ENCODE measurements around the gene SIRT2. TPM values are rescaled to one million over a fixed set of nuclear protein-coding genes. Genes with fewer than 3 reads are reported as not detected.

Gene SIRT2
- total RNA-seq, 1 donor from 2014 or later = 70.2 TPM

DNA sequence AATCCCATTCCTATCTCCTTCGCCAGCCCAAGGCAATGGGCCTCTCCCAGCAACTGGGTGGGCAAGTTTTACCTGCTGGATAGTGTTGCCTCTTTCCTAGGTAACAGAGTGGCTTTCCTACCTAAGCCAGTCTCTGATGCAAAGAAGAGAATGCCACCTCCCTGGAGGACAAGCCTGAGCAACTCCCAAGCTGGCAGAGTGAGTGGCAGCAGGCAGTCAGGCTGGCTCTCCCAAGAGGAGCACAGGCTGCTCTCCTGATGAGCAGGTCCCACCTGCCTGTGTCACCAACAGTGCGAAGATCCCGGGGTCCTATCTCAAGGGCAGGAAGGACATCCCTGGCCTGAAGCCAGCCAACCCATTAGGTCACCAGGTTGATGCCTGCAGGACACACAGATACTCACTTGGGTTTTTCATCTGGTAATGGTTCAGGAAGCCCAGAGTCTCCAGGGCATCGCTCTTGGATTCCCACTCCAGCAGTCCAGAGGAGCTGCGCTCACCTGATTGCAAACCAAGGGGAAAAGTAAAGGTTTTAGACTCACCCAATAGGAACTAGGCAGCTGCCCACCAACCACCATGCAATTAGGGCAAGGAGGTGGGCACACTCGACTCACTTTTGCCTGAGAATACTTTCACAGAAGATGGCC, 62.3 kb downstream of the SIRT2 start:
- TF ChIP-seq, protein P1, sequence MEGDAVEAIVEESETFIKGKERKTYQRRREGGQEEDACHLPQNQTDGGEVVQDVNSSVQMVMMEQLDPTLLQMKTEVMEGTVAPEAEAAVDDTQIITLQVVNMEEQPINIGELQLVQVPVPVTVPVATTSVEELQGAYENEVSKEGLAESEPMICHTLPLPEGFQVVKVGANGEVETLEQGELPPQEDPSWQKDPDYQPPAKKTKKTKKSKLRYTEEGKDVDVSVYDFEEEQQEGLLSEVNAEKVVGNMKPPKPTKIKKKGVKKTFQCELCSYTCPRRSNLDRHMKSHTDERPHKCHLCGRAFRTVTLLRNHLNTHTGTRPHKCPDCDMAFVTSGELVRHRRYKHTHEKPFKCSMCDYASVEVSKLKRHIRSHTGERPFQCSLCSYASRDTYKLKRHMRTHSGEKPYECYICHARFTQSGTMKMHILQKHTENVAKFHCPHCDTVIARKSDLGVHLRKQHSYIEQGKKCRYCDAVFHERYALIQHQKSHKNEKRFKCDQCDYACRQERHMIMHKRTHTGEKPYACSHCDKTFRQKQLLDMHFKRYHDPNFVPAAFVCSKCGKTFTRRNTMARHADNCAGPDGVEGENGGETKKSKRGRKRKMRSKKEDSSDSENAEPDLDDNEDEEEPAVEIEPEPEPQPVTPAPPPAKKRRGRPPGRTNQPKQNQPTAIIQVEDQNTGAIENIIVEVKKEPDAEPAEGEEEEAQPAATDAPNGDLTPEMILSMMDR (IDR thresholded peaks at IDR 0.05) = no peak
- no peak for DNase-seq (ENCODE audit: extremely low spot score, unreplicated experiment)
- no peaks in the 10 kb centered on the region for H3K27me3 Mint-ChIP-seq (ENCODE audit: unreplicated experiment)
- H3K4me1 Mint-ChIP-seq (ENCODE audit: unreplicated experiment) = peaks cover 5% of the 10 kb centered on the region
- H3K9me3 Mint-ChIP-seq (ENCODE audit: unreplicated experiment) = no peaks in the 10 kb centered on the region
- H3K27ac Mint-ChIP-seq (ENCODE audit: unreplicated experiment) = peak overlapping the region; percentile 34
- H3K4me3 Mint-ChIP-seq (ENCODE audit: unreplicated experiment) = no peak overlapping the region
- peaks cover 45% of the 10 kb centered on the region for H3K36me3 Mint-ChIP-seq (ENCODE audit: unreplicated experiment)

DNA sequence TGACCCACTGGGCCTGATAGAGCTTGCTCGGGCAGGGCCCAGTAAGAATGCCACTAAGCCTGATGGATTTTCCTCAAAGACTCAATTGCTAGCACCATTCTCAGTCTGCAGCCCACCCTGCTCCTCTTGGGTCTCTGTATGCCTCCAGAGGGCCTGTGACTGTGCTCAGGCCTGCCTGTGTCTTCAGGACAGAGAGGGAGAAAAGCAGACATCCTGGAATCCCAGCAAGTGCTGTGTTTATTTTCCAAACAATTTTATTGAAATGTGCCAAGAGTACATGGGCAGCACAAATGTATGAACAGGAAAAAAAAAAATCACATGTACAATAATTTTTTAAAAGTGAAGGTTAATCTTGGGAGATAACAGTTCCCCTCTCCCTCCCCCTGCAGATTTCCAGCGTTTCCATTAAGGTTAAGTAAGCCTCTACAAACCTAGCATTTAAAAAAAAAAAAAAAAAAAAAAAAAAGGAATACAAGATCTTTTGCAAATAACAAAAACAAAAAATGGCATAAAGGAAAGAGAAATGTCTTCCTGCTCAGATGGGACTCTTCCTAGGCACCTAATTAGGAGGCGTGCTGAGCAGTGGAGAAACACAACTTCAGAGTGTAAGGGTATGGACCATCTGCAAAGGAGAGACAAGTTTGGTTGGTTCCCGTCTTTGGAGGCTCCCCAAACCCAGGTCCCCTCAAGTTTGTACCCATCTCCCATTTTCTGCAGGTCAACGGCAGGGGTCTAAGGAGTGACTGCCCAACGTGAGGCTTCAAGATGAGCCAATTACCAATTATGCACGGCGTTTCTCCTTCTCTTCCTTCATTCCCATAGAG, 63.0 kb downstream of the SIRT2 start:
- H3K4me1 Mint-ChIP-seq (ENCODE audit: unreplicated experiment) = peaks cover 8% of the 10 kb centered on the region
- no peak overlapping the region for H3K4me3 Mint-ChIP-seq (ENCODE audit: unreplicated experiment)
- no peaks in the 10 kb centered on the region for H3K27me3 Mint-ChIP-seq (ENCODE audit: unreplicated experiment)
- peaks cover 37% of the 10 kb centered on the region for H3K36me3 Mint-ChIP-seq (ENCODE audit: unreplicated experiment)
- no peaks in the 10 kb centered on the region for H3K9me3 Mint-ChIP-seq (ENCODE audit: unreplicated experiment)
- DNase-seq (ENCODE audit: extremely low spot score, unreplicated experiment) = no peak
- TF ChIP-seq, protein P1 (IDR thresholded peaks at IDR 0.05) = no peak
- H3K27ac Mint-ChIP-seq (ENCODE audit: unreplicated experiment) = peak overlapping the region; percentile 34

DNA sequence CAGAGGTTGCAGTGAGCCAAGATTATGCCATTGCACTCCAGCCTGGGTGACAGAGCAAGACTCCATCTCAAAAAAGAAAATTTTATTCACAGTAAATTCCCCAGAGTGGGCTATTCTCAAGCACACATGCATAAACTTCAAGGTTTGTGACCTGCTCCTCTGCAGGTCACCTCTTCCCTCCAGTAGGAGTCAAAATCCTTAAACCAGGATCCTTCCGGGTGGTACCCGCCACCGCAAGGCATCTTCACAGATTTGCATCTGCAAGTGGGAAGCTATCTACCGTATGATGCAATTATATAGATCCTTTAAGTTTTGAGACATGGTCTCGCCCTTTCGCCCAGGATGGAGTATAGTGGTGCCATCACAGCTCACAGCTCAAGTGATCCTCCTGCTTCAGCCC, 64.8 kb downstream of the SIRT2 start:
- no peak for DNase-seq (ENCODE audit: extremely low spot score, unreplicated experiment)
- TF ChIP-seq, protein P1 (IDR thresholded peaks at IDR 0.05) = no peak
- Mint-ChIP-seq H3K27ac (ENCODE audit: unreplicated experiment) (no peak overlapping the region), H3K4me1 (ENCODE audit: unreplicated experiment) (peaks cover 16% of the 10 kb centered on the region), H3K27me3 (ENCODE audit: unreplicated experiment) (no peaks in the 10 kb centered on the region), H3K9me3 (ENCODE audit: unreplicated experiment) (no peaks in the 10 kb centered on the region), H3K4me3 (ENCODE audit: unreplicated experiment) (no peak overlapping the region), H3K36me3 (ENCODE audit: unreplicated experiment) (peaks cover 34% of the 10 kb centered on the region)

DNA sequence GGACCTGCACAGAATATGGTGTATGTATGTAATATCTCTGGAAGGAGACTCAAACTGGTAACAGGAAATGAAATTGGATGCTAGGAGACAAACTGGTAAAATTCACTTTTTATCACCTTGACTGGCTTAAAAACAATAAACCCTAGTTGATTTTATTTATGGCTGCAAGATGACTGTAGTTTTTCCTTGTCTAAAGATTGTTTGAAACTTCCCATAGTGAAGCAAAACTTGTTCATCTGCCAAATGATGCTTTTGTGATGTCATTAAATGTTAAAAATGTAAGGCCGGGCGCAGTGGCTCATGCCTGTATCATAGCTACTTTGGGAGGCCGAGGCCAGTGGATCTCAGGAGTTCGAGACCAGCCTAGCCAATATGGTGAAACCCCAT, 65.3 kb downstream of the SIRT2 start:
- peak overlapping the region; percentile 52 for H3K27ac Mint-ChIP-seq (ENCODE audit: unreplicated experiment)
- H3K36me3 Mint-ChIP-seq (ENCODE audit: unreplicated experiment) = peaks cover 29% of the 10 kb centered on the region
- TF ChIP-seq, protein P1 (IDR thresholded peaks at IDR 0.05) = no peak
- no peak overlapping the region for H3K4me3 Mint-ChIP-seq (ENCODE audit: unreplicated experiment)
- no peaks in the 10 kb centered on the region for H3K27me3 Mint-ChIP-seq (ENCODE audit: unreplicated experiment)
- peaks cover 16% of the 10 kb centered on the region for H3K4me1 Mint-ChIP-seq (ENCODE audit: unreplicated experiment)
- DNase-seq (ENCODE audit: extremely low spot score, unreplicated experiment) = no peak
- H3K9me3 Mint-ChIP-seq (ENCODE audit: unreplicated experiment) = no peaks in the 10 kb centered on the region

DNA sequence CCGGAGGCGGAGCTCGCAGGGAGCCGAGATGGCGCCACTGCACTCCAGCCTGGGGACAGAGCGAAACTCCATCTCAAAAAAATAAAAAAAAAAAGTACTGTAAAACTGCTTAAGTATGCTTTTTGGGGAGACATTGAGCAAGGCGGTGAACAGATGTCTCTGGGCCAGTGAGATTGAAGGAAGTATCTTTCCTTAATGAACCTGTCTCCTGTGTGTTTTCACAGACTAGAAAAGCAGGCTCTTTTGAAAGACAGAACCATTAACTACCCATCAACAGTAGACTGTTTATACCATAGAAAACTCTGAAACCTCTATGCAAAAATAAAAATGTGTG, 66.4 kb downstream of the SIRT2 start:
- H3K9me3 Mint-ChIP-seq (ENCODE audit: unreplicated experiment) = no peaks in the 10 kb centered on the region
- H3K27ac Mint-ChIP-seq (ENCODE audit: unreplicated experiment) = peak overlapping the region; percentile 97
- peaks cover 16% of the 10 kb centered on the region for H3K4me1 Mint-ChIP-seq (ENCODE audit: unreplicated experiment)
- no peak for DNase-seq (ENCODE audit: extremely low spot score, unreplicated experiment)
- no peak overlapping the region for H3K4me3 Mint-ChIP-seq (ENCODE audit: unreplicated experiment)
- TF ChIP-seq, protein P1 (IDR thresholded peaks at IDR 0.05) = no peak
- H3K27me3 Mint-ChIP-seq (ENCODE audit: unreplicated experiment) = no peaks in the 10 kb centered on the region
- H3K36me3 Mint-ChIP-seq (ENCODE audit: unreplicated experiment) = peaks cover 26% of the 10 kb centered on the region
